HG03039 (cell line): Measurements from ENCODE around the gene SAE1.
"Not testable (repeated sequence)": the region's sequence is repeated elsewhere in the genome, so short reads cannot be mapped to it uniquely, and the experiment has no call there.

Experiments used
- ATAC-seq: cut with Tn5 transposase; IDR thresholded peaks from one replicate; pipeline ENCODE4 v1.9.1; 2021; ENCODE audit warnings: mild to moderate bottlenecking, moderate library complexity; ENCODE audit not compliant: unreplicated experiment

The SAE1 gene

DNA sequence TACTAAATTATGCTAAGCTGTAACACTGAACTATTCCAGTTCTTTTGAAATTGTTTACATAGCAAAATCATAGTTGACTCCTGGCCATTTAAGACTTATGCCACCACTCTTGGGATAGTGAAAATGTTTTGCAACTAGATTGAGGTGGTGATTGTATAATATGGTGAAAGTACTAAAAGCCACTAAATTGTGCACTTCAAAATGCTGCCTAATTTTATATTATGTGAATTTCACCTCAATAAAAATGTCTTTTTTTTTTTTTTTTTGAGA lies 5.0 kb upstream of the SAE1 start:
- no peak for ATAC-seq

DNA sequence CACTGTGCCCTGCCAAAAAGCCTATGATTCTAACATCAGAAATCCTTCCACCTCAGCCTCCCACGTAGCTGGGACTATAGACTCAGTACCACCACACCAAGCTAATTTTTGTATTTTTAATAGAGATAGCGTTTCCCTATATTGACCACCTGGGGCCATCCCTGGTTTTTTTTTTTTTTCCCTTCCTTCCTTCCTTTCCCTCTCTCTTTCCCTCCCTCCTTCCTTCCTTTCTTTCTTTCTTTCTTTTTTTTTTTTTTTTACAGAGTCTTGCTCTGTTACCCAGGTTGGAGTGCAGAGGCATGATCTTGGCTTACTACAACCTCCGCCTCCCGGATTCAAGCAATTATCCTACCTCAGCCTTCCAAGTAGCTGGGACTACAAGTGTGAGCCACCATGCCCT lies 1.1 kb upstream of the SAE1 start:
- no peak for ATAC-seq

DNA sequence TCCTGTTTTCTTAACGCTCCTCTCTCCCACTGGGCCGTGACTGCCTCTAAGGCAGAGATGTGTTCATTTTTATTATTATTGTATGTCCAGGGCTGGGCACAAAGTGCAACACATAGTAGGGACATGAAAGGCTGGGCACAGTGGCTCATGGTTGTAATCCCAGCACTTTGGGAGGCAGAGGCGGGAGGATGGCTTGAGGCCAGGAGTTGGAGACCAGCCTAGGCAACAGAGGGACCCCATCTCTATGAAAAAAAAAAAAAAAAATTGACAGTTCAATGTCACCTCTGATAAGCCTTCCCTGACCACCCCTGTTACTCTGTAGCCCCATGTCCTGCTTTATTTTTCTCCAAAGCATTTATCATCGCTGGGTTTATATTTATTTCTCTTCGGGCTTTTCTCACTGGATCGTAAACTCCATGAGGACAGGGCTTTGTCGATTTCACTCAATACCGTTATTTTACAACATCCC lies 481 bp upstream of the SAE1 start:
- no peak for ATAC-seq

DNA sequence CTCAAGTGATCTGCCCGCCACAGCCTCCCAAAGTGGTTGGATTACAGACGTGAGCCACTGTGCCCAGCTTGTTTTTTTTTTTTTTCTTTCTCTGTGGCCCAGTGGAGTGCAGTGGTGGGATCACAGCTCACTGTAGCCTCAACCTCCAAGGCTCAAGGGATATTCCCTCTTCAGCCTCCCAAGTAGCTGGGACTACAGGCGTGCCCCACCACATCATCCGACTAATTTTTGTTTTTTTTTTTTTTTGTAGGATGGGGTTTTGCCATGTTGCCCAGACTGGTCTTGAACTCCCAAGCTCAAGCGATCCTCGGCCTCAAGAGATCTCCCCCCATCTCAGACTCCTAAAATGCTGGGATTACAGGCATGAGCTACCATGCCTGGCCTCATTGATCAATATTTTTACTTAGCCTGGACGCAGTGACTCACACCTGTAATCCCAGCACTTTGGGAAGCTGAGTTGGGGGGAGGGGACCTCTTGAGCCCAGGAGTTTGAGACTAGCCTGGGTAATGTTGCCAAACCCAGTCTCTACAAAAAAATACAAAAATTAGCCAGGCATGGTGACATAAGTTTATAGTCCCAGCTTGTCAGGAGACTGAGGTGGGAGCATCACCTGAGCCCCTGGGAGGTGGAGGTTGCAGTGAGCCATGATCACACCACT lies 1.7 kb downstream of the SAE1 start:
- ATAC-seq: no peak

DNA sequence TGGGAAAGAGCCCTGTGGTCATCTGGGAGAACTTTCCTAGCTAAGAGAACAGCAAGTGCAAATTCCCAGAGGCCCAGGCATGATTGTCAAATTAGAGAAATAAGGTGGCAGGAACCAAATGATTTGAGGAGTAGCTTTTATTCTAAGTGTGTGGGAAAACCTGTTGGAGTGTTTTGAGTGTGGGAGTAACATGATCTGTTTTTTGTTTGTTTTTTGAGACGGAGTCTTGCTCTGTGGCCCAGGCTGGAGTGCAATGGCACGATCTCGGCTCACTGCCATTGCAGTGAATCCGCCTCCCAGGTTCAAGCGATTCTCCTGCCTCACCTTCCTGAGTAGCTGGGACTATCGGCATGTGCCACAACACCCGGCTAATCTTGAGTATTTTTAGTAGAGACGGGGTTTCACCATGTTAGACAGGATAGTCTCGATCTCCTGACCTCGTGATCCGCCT lies 2.4 kb downstream of the SAE1 start:
- ATAC-seq: no peak

DNA sequence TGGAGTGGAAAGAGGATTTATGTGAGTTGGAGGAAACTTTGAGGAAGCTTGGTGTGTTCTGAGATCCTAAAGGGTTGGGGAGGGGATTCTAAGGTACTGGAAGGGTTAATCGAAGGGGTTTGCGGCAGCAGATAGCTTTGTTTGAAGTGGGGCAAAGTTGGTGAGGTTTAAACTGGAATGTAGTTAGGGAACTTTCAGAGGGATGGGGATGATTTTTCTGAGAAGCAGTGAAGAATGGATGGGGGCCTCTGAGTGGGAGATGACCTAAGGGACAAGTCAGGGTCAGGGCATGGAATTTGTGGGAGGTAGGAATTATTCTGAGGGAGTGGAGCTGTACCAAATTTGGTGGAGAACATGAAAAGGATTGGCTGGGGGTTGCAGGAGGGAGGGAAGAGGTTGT lies 3.9 kb downstream of the SAE1 start:
- ATAC-seq: no peak

DNA sequence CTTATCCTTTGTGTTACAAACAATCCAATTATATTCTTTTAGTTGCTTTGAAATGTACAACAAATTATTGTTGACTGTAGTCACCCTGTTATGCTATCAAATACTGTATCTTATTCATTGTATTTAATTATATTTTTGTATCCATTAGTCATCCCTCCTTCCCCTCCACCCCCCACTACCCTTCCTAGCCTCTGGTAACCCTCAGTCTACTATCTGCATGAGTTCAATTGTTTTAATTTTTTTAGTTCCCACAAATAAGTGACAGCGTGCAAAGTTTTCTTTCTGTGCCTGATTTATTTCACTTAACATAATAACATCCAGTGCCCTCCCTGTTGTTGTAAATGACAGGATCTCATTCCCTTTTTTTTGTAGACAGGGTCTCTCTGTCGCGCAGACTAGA lies 4.5 kb downstream of the SAE1 start:
- ATAC-seq: no peak

DNA sequence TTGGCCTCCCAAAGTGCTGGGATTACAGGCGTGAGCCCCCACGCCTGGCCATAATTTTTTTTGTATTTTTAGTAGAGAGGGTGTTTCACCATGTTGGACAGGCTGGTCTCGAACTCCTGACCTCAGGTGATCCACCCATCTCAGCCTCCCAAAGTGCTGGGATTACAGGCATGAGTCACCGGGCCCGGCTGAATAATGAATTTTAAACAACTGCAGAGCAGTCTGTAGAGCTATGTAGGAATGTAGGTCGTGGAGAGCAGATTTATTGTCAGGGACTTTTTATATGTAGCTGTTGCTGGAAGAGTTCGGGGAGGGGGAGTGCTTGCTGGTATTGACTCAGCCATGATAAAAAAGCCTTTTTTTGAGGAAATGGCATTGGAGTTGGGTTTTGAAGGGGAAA lies 10.6 kb downstream of the SAE1 start:
- ATAC-seq: not testable (repeated sequence)

DNA sequence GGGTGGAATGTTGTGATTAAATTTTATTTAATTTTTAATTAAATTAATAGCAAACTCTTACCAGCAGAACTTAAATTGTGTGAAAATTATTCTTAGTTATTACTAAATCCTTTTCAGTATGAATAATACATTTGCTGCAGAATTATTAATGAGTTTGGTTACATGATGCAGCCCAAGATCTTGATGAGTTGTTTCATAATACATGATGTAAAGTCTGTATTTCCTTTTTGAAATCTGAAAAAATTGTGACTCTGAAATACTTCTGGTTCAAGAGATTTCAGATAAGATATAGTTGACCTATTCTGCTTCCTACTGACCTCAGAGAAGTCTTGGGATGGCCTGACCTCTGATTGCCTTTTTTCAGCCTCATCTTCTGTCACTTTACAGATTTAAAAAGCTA lies 11.1 kb downstream of the SAE1 start:
- ATAC-seq: no peak

DNA sequence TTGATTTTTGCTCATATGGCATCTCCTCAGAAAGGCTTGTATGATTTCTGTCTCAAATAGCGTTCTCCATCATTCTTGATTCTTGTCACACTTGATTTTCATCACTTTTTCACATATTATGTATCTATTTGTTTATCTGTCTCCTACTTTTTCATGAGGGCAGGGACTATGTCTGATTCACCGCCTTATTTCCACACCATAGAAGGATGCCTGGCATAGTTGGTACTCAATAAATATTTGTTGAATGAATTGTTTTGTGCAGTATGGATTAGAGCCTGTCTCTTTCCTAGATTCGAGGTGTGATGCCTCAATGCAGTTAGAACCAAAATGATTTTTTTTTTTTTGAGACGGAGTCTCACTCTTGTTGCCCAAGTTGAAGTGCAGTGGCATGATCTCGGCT lies 12.1 kb downstream of the SAE1 start:
- ATAC-seq: no peak

DNA sequence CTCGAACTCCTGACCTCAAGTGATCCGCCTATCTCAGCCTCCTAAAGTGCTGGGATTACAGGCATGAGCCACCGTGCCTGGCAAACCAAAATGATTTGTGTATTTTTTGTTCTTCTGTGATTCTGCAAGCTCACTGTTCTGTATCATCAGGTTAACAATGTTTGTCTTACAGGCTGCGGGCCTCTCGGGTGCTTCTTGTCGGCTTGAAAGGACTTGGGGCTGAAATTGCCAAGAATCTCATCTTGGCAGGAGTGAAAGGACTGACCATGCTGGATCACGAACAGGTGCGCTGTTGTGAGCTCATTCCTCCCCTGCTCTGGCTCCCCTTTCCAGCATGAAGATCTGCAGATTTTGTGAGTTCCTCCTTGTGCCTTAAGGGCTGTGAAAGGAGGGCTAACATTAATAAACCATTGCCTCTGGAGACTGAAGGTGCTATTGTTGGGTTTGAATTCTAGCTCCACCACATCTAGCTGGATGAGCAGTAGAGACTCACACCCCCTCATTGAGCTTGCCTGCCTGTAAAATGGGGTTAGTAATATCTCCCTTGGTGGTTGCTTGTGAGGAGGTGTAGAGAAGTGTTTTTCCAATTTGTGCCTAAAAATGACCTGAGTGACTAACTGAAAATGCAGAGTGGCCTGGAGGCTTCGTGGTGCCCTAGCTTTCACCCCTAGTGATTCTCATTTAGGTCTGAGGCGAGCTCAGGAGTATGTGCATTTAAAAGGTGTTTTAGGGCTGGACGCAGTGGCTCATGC lies 12.9 kb downstream of the SAE1 start:
- ATAC-seq: no peak

DNA sequence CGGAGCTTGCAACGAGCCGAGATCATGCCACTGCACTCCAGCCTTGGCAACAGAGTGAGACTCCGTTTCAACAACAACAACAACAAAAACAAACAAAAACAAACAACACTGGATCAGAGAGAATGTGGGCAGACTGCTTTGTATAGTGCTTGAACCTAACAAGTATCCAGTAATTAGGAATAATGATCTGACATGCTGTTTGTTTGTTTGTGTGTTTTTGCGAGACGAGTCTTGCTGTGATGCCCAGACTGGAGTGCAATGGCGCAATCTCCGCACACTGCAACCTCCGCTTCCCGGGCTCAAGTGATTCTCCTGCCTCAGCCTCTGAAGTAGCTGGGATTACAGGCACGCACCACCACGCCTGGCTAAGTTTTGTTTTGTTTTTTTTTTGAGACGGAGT lies 14.0 kb downstream of the SAE1 start:
- no peak for ATAC-seq

DNA sequence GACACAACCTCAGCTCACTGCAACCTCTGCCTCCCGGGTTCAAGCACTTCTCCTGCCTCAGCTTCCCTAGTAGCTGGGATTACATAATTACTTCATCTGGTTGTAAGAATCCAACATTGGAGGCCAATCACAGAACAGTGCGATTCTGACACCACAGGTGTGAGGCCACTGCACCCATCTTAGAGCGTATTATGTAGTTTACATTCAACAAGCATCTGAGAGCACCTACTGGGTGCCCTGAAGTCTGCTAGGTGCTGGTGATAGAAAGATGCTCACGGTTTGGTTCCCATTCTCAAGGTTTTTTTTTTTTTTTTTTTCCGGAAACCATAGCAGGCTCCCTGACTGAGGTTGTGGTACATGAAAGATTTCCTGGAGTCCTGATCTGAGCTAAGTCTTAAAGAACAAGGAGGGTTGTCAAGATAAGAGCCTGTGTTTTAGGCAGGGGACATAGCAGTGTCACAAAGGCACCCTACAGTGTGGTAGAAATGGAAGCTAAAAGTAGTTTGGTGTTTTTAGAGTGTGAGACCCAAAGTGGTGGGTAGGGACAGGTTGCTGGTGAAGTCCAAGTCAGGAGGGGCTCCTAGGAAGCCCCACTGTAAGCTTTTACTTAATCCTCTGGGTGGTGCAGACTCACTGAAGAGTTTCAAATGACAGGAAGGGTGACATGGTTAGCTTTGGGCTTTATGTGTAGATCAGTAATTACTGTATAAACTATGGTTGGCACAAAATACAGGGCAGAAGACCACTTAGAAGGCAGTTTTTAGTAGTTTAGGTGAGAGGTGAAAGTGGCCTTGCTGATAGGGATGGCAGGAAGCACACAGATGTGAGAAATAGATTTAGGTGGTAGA lies 15.2 kb downstream of the SAE1 start:
- no peak for ATAC-seq

DNA sequence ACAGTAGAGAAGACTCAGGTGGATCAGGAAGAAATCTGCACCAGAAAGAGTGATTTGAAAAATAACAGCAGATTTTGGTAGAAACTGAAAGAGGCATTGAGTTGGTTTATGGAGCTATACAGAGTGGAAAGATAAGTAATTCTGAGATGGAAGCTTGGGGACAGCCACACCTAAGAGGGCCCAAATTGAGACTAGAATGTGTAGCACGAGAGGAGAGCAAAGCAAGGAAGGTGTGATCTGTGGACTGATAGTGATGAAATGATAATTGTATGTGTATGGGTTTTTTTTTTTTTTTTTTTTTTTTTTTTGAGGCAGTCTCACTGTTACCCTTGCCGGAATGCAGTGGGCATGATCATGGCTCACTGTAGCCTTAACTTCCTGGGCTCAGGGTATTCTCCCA lies 16.3 kb downstream of the SAE1 start:
- no peak for ATAC-seq

DNA sequence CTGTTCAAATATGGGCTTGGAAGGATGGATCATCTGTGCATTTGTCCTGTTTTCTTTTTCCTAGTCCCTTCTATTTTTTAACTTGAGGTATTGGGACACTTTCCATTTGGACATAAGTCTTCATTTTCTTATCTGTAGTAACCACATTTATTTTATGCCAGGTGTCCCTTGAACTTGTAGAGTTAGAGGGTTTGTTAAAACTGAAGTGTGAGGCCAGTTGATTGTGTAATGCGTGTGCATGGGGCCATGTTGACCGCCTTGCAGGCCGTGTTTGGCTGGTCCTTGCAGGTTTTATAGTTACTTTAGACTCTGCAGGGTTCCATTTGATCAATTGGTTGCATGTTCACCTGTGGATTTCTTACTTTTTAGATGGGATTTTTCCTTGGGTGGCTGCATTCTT lies 21.0 kb downstream of the SAE1 start:
- ATAC-seq: no peak

DNA sequence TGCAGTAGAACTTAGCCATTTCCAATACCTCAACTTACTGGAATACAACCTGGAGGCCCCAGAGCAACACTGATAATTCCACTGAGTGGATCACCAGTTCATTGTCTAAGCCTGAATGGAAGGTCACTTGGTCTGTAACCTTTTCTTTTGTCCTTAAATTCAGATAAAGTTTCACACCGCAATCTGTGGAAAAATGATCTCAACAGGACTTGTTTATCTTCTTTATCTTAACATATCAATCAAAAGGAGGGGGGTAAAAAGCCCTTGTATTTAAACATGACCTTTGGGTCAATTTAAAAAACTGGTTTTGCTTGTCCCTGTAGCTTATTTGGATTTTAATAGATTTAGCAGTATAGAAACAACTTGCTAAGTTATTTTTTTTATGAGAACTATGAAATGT lies 21.6 kb downstream of the SAE1 start:
- no peak for ATAC-seq

DNA sequence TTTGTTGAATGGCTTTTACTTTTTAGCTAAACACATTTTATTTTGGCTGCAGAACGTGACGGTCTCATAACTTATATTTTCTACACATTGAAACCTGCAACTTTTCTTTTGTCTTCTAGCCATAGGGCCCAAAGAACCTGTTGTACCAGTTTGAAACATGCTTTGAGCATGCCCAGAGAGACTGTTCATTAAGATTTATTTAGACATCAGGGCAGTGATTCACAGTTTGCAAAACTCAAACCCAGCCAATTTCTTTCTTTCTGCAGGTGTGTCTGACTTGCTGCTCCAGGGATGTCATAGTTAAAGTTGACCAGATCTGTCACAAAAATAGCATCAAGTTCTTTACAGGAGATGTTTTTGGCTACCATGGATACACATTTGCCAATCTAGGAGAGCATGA lies 22.0 kb downstream of the SAE1 start:
- ATAC-seq: no peak

DNA sequence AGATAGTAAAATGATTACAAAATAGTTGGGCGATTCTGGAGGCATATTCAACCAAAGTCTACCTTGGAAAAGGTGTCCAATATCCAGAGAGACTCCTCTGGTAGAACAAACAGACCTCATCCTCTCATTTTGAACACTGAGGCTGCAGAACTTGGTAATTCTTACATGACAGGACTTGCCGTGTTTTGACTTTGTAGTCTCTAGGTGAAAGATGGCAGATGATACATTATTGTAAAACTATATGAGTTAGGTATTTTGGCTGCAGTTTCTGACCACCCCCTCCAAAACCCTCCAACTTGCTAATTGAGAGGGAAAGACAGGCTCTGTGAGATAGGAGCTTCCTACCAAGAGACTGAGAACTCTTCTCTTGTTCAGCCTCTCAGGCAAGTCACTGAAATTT lies 22.6 kb downstream of the SAE1 start:
- ATAC-seq: no peak

DNA sequence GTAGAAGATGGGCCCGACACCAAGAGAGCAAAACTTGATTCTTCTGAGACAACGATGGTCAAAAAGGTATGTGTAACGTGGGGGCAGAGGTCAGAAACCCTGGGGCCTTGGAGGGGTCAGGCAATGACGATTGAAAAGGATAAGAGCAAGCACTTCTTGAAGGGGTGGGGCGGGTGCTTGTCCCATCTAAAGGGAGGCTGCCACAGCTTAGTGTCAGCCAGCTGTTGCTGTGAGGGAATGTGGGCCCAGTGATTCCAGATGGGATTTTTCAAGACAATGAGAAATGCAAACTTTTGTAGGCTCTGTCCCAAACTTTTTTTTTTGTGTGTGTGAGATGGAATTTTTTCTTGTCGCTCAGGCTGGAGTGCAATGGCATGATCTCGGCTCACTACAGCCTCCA lies 24.5 kb downstream of the SAE1 start:
- ATAC-seq: no peak

DNA sequence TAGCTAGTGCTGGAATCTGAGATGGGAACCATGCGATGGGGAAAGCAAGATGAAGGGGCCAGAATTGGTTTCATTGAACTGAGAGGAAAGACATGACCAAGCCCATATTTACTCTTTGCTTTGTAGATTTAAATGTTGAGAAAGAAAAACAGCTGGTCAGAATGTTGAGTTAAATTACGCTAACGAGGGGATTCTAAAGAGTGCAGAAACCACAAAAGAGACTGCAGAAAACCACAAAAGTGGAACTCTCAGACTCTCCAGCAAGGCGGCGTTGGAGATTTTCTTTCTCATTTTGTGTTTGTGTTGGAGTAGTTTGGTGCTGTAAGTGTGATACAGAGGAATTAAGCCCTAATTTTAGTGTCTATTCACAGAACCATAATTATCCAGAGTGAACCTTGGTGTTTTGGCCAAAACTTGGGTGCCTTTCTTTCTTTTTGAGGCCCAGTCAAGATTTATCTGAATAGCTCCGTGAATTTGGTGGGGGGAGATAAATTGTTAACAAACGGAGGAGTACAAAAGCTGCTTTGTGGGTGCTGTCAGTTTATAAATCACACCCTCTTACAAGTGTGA lies 26.3 kb downstream of the SAE1 start:
- no peak for ATAC-seq

DNA sequence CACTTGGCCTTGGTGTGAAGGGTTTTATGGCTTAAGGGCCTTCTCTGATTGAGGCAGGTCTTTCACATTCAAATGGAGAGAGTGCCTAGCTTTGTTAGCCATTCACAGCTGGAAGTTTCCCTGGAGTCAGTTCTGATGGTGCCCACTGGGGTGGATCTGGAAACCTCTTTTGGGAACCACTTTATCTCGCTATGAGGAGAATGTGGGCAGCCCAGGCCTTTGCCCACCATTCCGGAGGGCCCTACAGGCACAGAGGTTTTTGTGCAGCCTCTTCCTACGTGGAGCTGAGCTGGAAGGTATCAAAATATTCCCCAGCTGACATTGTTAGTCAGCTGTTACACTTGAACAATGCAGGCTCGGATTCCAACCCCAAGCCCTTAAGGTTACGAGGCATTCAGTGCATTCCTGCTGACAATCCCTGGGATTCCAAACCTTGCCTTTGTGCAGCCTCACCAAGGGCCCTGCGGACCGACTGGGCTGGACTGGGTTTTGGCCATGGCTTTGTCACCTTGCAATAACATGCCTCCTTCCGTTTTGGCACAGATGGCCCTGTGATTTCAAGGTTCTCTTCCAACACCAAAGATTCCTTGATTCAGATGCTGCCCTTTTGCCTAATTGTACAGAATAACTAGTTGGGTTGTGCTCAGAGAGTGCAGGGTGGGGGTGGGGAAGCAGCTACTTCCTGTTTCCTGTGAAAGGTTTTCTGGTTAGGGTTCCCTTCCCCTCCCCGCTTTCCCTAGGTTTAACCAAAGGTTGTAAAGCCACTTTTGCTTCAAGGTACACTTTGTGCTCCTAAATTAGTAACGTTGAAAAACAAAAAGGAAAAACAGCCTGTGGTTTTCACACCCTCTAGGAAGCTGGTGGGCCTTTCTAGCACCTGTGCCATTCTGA lies 27.0 kb downstream of the SAE1 start:
- no peak for ATAC-seq
